Peyer's patch (tissue), 4 donors: Measurements from ENCODE around the gene RIF1. TPM values are rescaled to one million over a fixed set of nuclear protein-coding genes. Genes with fewer than 3 reads are reported as not detected.

Experiments
- DNase-seq, 3 donors: peaks; one replicate each; pipeline ENCODE4 v3.0.0-alpha.2; 2017 to 2019
- H3K27ac ChIP-seq, 4 donors: fragments of 200-600 bp; sonication (generic); one replicate each; pipeline ENCODE4 v1.5.1; 2016 to 2019
- H3K27me3 ChIP-seq, 2 donors: fragments of 200-600 bp; sonication (generic); one replicate each; pipeline ENCODE4 v1.5.1; 2019
- H3K36me3 ChIP-seq, 3 donors: fragments of 200-600 bp; sonication (generic); one replicate each; pipeline ENCODE4 v1.5.1; 2016 to 2019
- H3K4me1 ChIP-seq, 4 donors: fragments of 200-600 bp; sonication (generic); one replicate each; pipeline ENCODE4 v1.5.1; 2016 to 2019
- H3K4me3 ChIP-seq, 4 donors: fragments of 200-600 bp; sonication (generic); 1 replicate in 3 of 4; 2 replicates in 1 of 4; pipeline ENCODE4 v1.5.1; 2016 to 2019; ENCODE audit warnings: mild to moderate bottlenecking in 1 of 4
- H3K9me3 ChIP-seq, 4 donors: fragments of 200-600 bp; sonication (generic); one replicate each; pipeline ENCODE4 v1.5.1; 2016 to 2019; ENCODE audit warnings: mild to moderate bottlenecking in 1 of 4
- CTCF ChIP-seq, 6 experiments: fragments of 450-650 bp in 4 of 6; fragments of 200-600 bp in 2 of 6; sonication (generic) in 1 of 6; IDR thresholded peaks; one replicate each; pipeline ENCODE4 v1.5.1; 2017 to 2019; ENCODE audit warnings: antibody characterized with exemption in 6 of 6, mild to moderate bottlenecking in 3 of 6, moderate library complexity in 1 of 6
- POLR2A ChIP-seq, 2 donors: fragments of 450-650 bp; IDR thresholded peaks; one replicate each; pipeline ENCODE4 v1.5.1; 2017; ENCODE audit warnings: antibody characterized with exemption in 2 of 2, mild to moderate bottlenecking in 2 of 2, moderate library complexity in 2 of 2
- total RNA-seq, 4 donors: library from RNA; depleted of rRNA; stranded (reverse); fragments of >200 nt; gene quantifications; one replicate each; pipeline ENCODE4 v1.1.0, GENCODE V29; 2016

RIF1 gene
- total RNA-seq, 4 donors from 2014 or later: 20.0 to 51.2 (median 25.4) TPM

- TF ChIP-seq POLR2A (IDR thresholded peaks at IDR 0.05) (no peak), CTCF (IDR thresholded peaks at IDR 0.05) (no peak)
- no peaks in the 10 kb centered on the region for H3K9me3 ChIP-seq
- no peak for DNase-seq
- peaks cover 0 to 24% (median 0%) of the 10 kb centered on the region in 3 donors for H3K36me3 ChIP-seq
- H3K4me1 ChIP-seq: no peaks in the 10 kb centered on the region
- no peaks in the 10 kb centered on the region for H3K27me3 ChIP-seq
- no peak overlapping the region for H3K27ac ChIP-seq
- no peak overlapping the region for H3K4me3 ChIP-seq
Observed at GRCh38 chr2:151482171-151482725, 72.5 kb downstream of the RIF1 start.

GRCh38 chr2:151483546-151483945 is 73.8 kb downstream of the RIF1 start:
- no peak for TF ChIP-seq POLR2A (IDR thresholded peaks at IDR 0.05)
- no peak for TF ChIP-seq CTCF (IDR thresholded peaks at IDR 0.05)
- Histone ChIP-seq H3K36me3 (peaks cover 0 to 17% (median 0%) of the 10 kb centered on the region in 3 donors), H3K4me3 (no peak overlapping the region), H3K27me3 (no peaks in the 10 kb centered on the region), H3K4me1 (no peaks in the 10 kb centered on the region), H3K9me3 (no peaks in the 10 kb centered on the region), H3K27ac (no peak overlapping the region)
- DNase-seq: no peak

- no peaks in the 10 kb centered on the region for H3K9me3 ChIP-seq
- H3K27me3 ChIP-seq: no peaks in the 10 kb centered on the region
- H3K27ac ChIP-seq: no peak overlapping the region
- H3K36me3 ChIP-seq: peaks cover 0 to 17% (median 0%) of the 10 kb centered on the region in 3 donors
- no peak overlapping the region for H3K4me3 ChIP-seq
- no peaks in the 10 kb centered on the region for H3K4me1 ChIP-seq
- no peak for DNase-seq
- no peak for TF ChIP-seq CTCF (IDR thresholded peaks at IDR 0.05)
- no peak for TF ChIP-seq POLR2A (IDR thresholded peaks at IDR 0.05)
Observed at GRCh38 chr2:151484100-151484499, 74.4 kb downstream of the RIF1 start.

- Histone ChIP-seq H3K4me3 (no peak overlapping the region), H3K27ac (no peak overlapping the region), H3K9me3 (no peaks in the 10 kb centered on the region), H3K4me1 (no peaks in the 10 kb centered on the region), H3K27me3 (no peaks in the 10 kb centered on the region), H3K36me3 (peaks cover 0 to 12% (median 0%) of the 10 kb centered on the region in 3 donors)
- DNase-seq: no peak
- no peak for TF ChIP-seq POLR2A (IDR thresholded peaks at IDR 0.05)
- no peak for TF ChIP-seq CTCF (IDR thresholded peaks at IDR 0.05)
Observed at GRCh38 chr2:151486053-151486452, 76.4 kb downstream of the RIF1 start.

GRCh38 chr2:151490276-151490675 is 80.6 kb downstream of the RIF1 start:
- no peak for DNase-seq
- H3K9me3 ChIP-seq: no peaks in the 10 kb centered on the region
- no peaks in the 10 kb centered on the region for H3K4me1 ChIP-seq
- no peak overlapping the region for H3K27ac ChIP-seq
- H3K4me3 ChIP-seq: no peak overlapping the region
- peaks cover 0 to 5% (median 0%) of the 10 kb centered on the region in 3 donors for H3K36me3 ChIP-seq
- H3K27me3 ChIP-seq: no peaks in the 10 kb centered on the region
- no peak for TF ChIP-seq CTCF (IDR thresholded peaks at IDR 0.05)
- TF ChIP-seq POLR2A (IDR thresholded peaks at IDR 0.05): no peak

GRCh38 chr2:151491496-151491895 is 81.8 kb downstream of the RIF1 start:
- H3K4me3 ChIP-seq: no peak overlapping the region
- DNase-seq: no peak
- H3K36me3 ChIP-seq: no peaks in the 10 kb centered on the region
- H3K9me3 ChIP-seq: no peaks in the 10 kb centered on the region
- H3K27me3 ChIP-seq: no peaks in the 10 kb centered on the region
- no peak for TF ChIP-seq CTCF (IDR thresholded peaks at IDR 0.05)
- no peak for TF ChIP-seq POLR2A (IDR thresholded peaks at IDR 0.05)
- no peak overlapping the region for H3K27ac ChIP-seq
- H3K4me1 ChIP-seq: no peaks in the 10 kb centered on the region
